Body of pancreas (tissue), 4 donors: Measurements from ENCODE around the gene NR2F1-AS1.

Source experiments
- POLR2A ChIP-seq, 3 donors: fragments of 450-650 bp; IDR thresholded peaks; one replicate each; pipeline ENCODE4 v1.6.1; 2016; ENCODE audit warnings: antibody characterized with exemption in 3 of 3, mild to moderate bottlenecking in 2 of 3
- TF ChIP-seq, protein P1 (sequence below), 7 experiments: fragments of 450-650 bp in 4 of 7; fragments of 200-600 bp in 3 of 7; sonication (generic) in 3 of 7; IDR thresholded peaks; one replicate each; pipeline ENCODE4 v1.5.1; 2016 to 2019; ENCODE audit warnings: antibody characterized with exemption in 7 of 7

DNA sequence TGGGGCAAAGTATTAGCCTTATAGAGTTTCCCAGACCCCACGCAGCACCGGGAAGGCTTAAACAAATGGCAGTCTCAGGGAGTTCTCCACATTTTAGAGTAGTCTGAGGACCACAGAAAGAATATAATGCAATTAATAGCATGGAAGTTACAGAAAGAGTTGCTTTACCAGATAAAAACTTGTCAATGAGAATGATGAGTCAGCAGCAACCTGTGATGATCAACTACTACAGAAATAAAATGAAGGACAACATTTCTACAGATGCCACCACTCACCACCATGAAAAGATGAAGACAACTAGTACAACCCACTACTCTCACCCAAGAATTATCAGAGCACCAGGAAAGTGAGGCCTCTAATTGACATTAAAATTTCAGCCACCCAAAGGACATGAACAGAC lies 120.7 kb downstream of the NR2F1-AS1 start:
- TF ChIP-seq, protein P1, sequence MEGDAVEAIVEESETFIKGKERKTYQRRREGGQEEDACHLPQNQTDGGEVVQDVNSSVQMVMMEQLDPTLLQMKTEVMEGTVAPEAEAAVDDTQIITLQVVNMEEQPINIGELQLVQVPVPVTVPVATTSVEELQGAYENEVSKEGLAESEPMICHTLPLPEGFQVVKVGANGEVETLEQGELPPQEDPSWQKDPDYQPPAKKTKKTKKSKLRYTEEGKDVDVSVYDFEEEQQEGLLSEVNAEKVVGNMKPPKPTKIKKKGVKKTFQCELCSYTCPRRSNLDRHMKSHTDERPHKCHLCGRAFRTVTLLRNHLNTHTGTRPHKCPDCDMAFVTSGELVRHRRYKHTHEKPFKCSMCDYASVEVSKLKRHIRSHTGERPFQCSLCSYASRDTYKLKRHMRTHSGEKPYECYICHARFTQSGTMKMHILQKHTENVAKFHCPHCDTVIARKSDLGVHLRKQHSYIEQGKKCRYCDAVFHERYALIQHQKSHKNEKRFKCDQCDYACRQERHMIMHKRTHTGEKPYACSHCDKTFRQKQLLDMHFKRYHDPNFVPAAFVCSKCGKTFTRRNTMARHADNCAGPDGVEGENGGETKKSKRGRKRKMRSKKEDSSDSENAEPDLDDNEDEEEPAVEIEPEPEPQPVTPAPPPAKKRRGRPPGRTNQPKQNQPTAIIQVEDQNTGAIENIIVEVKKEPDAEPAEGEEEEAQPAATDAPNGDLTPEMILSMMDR (IDR thresholded peaks at IDR 0.05), result no peak
- TF ChIP-seq POLR2A (IDR thresholded peaks at IDR 0.05), result no peak
